ENCODE results near the gene MACROD2.

Gene MACROD2

DNA sequence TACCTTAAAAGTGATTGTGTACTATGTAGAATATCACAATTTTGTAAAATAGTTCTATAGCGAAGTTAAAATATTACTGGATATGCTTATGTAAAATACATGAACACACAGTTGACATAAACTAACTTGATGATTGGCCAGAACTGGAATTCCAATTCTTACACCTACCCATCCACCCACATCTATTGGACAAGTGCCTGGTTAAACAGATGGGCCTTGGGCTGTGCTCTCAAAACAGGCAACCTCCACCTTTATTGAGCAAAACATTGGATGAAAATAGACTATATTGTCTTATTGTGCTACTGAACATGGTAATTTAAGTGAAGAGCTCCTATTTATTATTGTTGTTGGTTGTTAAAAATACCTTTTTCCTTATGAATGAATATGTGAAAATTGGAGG, 496.1 kb downstream of the MACROD2 start:
- TF ChIP-seq, protein P1, sequence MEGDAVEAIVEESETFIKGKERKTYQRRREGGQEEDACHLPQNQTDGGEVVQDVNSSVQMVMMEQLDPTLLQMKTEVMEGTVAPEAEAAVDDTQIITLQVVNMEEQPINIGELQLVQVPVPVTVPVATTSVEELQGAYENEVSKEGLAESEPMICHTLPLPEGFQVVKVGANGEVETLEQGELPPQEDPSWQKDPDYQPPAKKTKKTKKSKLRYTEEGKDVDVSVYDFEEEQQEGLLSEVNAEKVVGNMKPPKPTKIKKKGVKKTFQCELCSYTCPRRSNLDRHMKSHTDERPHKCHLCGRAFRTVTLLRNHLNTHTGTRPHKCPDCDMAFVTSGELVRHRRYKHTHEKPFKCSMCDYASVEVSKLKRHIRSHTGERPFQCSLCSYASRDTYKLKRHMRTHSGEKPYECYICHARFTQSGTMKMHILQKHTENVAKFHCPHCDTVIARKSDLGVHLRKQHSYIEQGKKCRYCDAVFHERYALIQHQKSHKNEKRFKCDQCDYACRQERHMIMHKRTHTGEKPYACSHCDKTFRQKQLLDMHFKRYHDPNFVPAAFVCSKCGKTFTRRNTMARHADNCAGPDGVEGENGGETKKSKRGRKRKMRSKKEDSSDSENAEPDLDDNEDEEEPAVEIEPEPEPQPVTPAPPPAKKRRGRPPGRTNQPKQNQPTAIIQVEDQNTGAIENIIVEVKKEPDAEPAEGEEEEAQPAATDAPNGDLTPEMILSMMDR (conservative IDR thresholded peaks at IDR 0.05; ENCODE audit: low read depth, low read length) = no peak
- no peak for DNase-seq (ENCODE audit: low read depth)
- no peak overlapping the region for H3K4me3 ChIP-seq (ENCODE audit: low read length)

GRCh38 chr20:14493408-14493807, 498.1 kb downstream of the MACROD2 start:
- no peak overlapping the region for H3K4me3 ChIP-seq (ENCODE audit: low read length)
- no peak for DNase-seq (ENCODE audit: low read depth)
- TF ChIP-seq, protein P1 (conservative IDR thresholded peaks at IDR 0.05; ENCODE audit: low read depth, low read length) = no peak

GRCh38 chr20:14494355-14494754, 499.0 kb downstream of the MACROD2 start:
- no peak overlapping the region for H3K4me3 ChIP-seq (ENCODE audit: low read length)
- no peak for DNase-seq (ENCODE audit: low read depth)
- TF ChIP-seq, protein P1 (conservative IDR thresholded peaks at IDR 0.05; ENCODE audit: low read depth, low read length) = no peak

- DNase-seq (ENCODE audit: low read depth) = no peak
- TF ChIP-seq, protein P1 (conservative IDR thresholded peaks at IDR 0.05; ENCODE audit: low read depth, low read length) = no peak
- no peak overlapping the region for H3K4me3 ChIP-seq (ENCODE audit: low read length)
These were observed 499.8 kb downstream of the MACROD2 start for GRCh38 chr20:14495066-14495465.

GRCh38 chr20:14497004-14497403, 501.7 kb downstream of the MACROD2 start:
- TF ChIP-seq, protein P1 (conservative IDR thresholded peaks at IDR 0.05; ENCODE audit: low read depth, low read length) = no peak
- no peak overlapping the region for H3K4me3 ChIP-seq (ENCODE audit: low read length)
- DNase-seq (ENCODE audit: low read depth) = no peak

- DNase-seq (ENCODE audit: low read depth) = no peak
- TF ChIP-seq, protein P1 (conservative IDR thresholded peaks at IDR 0.05; ENCODE audit: low read depth, low read length) = no peak
- H3K4me3 ChIP-seq (ENCODE audit: low read length) = no peak overlapping the region
These were observed 503.5 kb downstream of the MACROD2 start for GRCh38 chr20:14498772-14499171.

GRCh38 chr20:14505476-14505875, 510.2 kb downstream of the MACROD2 start:
- DNase-seq (ENCODE audit: low read depth) = no peak
- TF ChIP-seq, protein P1 (conservative IDR thresholded peaks at IDR 0.05; ENCODE audit: low read depth, low read length) = no peak
- no peak overlapping the region for H3K4me3 ChIP-seq (ENCODE audit: low read length)

All from retinal pigment epithelial cell (primary cell).